Upper lobe of right lung (tissue), 1 donor: ENCODE results near the gene DAAM2. TPM values are rescaled to one million over a fixed set of nuclear protein-coding genes. Genes with fewer than 3 reads are reported as not detected.

ENCODE experiments used
- ATAC-seq: fragments of 200-7000 bp; cut with Tn5 transposase; one replicate; pipeline ENCODE4 v1.9.1; 2020; ENCODE audit warnings: mild to moderate bottlenecking, moderate library complexity
- DNase-seq: peaks from one replicate; pipeline ENCODE4 v3.0.0-alpha.2; 2020
- H3K27ac ChIP-seq: fragments of 200-600 bp; one replicate; pipeline ENCODE4 v1.8.0; 2022
- H3K27me3 ChIP-seq: fragments of 200-600 bp; one replicate; pipeline ENCODE4 v1.8.0; 2022; ENCODE audit warnings: mild to moderate bottlenecking
- H3K36me3 ChIP-seq: fragments of 200-600 bp; one replicate; pipeline ENCODE4 v1.8.0; 2022
- H3K4me1 ChIP-seq: fragments of 200-600 bp; one replicate; pipeline ENCODE4 v1.8.0; 2022
- H3K4me3 ChIP-seq: fragments of 200-600 bp; one replicate; pipeline ENCODE4 v1.8.0; 2022; ENCODE audit warnings: mild to moderate bottlenecking
- H3K9me3 ChIP-seq: fragments of 200-600 bp; one replicate; pipeline ENCODE4 v1.8.0; 2022
- CTCF ChIP-seq: fragments of 200-600 bp; IDR thresholded peaks from one replicate; pipeline ENCODE4 v1.8.0; 2022; ENCODE audit warnings: antibody characterized with exemption
- intact Hi-C: fragments of 100-400 bp; cut with DNase I; formaldehyde crosslinking; loops from one replicate; pipeline ENCODE4 v1.11.0; 2022
- total RNA-seq: library from RNA; stranded (reverse); fragmentation: NEBNext Ultra II Directional; extraction: Animal tissue kit (Norgen Biotek cat#: 25700); gene quantifications from one replicate; pipeline ENCODE4 v1.2.1, GENCODE V29; 2021
- donor health status: DM: no; HTN: yes; CAD: no; lungs with severe emphysema.

Gene DAAM2
- total RNA-seq, 1 donor from 2014 or later = 34.6 TPM

GRCh38 chr6:39881851-39882530 is 89.8 kb downstream of the DAAM2 start:
- no peak for DNase-seq
- H3K27ac ChIP-seq = peak overlapping the region; percentile 8
- H3K4me3 ChIP-seq = no peak overlapping the region
- intact Hi-C loops = loop anchor here (10.0 kb wide), 1 partner anchor 497 kb away; no protein-coding TSS in a partner anchor
- no peak for TF ChIP-seq CTCF
- ATAC-seq = no peak
- no peaks in the 10 kb centered on the region for H3K27me3 ChIP-seq
- peaks cover 7% of the 10 kb centered on the region for H3K4me1 ChIP-seq
- no peaks in the 10 kb centered on the region for H3K9me3 ChIP-seq
- H3K36me3 ChIP-seq = peaks cover 5% of the 10 kb centered on the region

- no peak for TF ChIP-seq CTCF
- Histone ChIP-seq H3K4me3 (no peak overlapping the region), H3K27me3 (no peaks in the 10 kb centered on the region), H3K9me3 (no peaks in the 10 kb centered on the region), H3K27ac (peak overlapping the region; percentile 8), H3K4me1 (peaks cover 11% of the 10 kb centered on the region), H3K36me3 (peaks cover 4% of the 10 kb centered on the region)
- no peak for DNase-seq
- ATAC-seq = peak; percentile 67
- intact Hi-C loops = loop anchor here (10.0 kb wide), 1 partner anchor 498 kb away; no protein-coding TSS in a partner anchor
Measured at GRCh38 chr6:39882531-39882899, 90.3 kb downstream of the DAAM2 start.

GRCh38 chr6:39884696-39885095 is 92.5 kb downstream of the DAAM2 start:
- H3K27ac ChIP-seq = no peak overlapping the region
- no peak for ATAC-seq
- H3K36me3 ChIP-seq = no peaks in the 10 kb centered on the region
- no peaks in the 10 kb centered on the region for H3K9me3 ChIP-seq
- intact Hi-C loops = loop anchor here (10.0 kb wide), 1 partner anchor 500 kb away; no protein-coding TSS in a partner anchor
- no peak overlapping the region for H3K4me3 ChIP-seq
- no peaks in the 10 kb centered on the region for H3K27me3 ChIP-seq
- peaks cover 23% of the 10 kb centered on the region for H3K4me1 ChIP-seq
- DNase-seq = no peak
- no peak for TF ChIP-seq CTCF

GRCh38 chr6:39885691-39886090 is 93.5 kb downstream of the DAAM2 start:
- H3K9me3 ChIP-seq = no peaks in the 10 kb centered on the region
- intact Hi-C loops = loop anchor here (10.0 kb wide), 1 partner anchor 501 kb away; no protein-coding TSS in a partner anchor
- no peak overlapping the region for H3K27ac ChIP-seq
- H3K4me1 ChIP-seq = peaks cover 23% of the 10 kb centered on the region
- ATAC-seq = no peak
- H3K27me3 ChIP-seq = no peaks in the 10 kb centered on the region
- H3K36me3 ChIP-seq = no peaks in the 10 kb centered on the region
- TF ChIP-seq CTCF = no peak
- H3K4me3 ChIP-seq = no peak overlapping the region
- no peak for DNase-seq

- Histone ChIP-seq H3K36me3 (no peaks in the 10 kb centered on the region), H3K4me3 (no peak overlapping the region), H3K9me3 (no peaks in the 10 kb centered on the region), H3K4me1 (peaks cover 23% of the 10 kb centered on the region), H3K27ac (peak overlapping the region; percentile 58), H3K27me3 (no peaks in the 10 kb centered on the region)
- no peak for ATAC-seq
- no peak for DNase-seq
- intact Hi-C loops = loop anchor here (10.0 kb wide), 1 partner anchor 502 kb away; no protein-coding TSS in a partner anchor
- TF ChIP-seq CTCF = no peak
Measured at GRCh38 chr6:39886871-39887270, 94.7 kb downstream of the DAAM2 start.
